IPS-20b (cell line): ENCODE measurements around the gene KRTAP10-2.

Source experiments
- H3K27ac ChIP-seq: one replicate; pipeline ENCODE4 v1.5.1; 2013; ENCODE audit warnings: low read length
- H3K27me3 ChIP-seq: 2 replicates; pipeline ENCODE4 v1.6.1; 2013; ENCODE audit warnings: mild to moderate bottlenecking, low read length, inconsistent platforms; ENCODE audit not compliant: insufficient read depth
- H3K36me3 ChIP-seq: 2 replicates; pipeline ENCODE4 v1.6.1; 2013; ENCODE audit warnings: low read depth, mild to moderate bottlenecking, inconsistent platforms, low read length, moderate library complexity; ENCODE audit not compliant: insufficient read depth
- H3K4me1 ChIP-seq: 2 replicates; pipeline ENCODE4 v1.6.1; 2013; ENCODE audit warnings: mild to moderate bottlenecking, control low read depth, inconsistent platforms, low read length, moderate library complexity; ENCODE audit not compliant: insufficient read depth
- H3K4me3 ChIP-seq: 2 replicates; pipeline ENCODE4 v1.5.1; 2013; ENCODE audit warnings: mild to moderate bottlenecking, low read length, inconsistent platforms
- H3K9ac ChIP-seq: 2 replicates; pipeline ENCODE4 v1.6.1; 2013; ENCODE audit warnings: low read depth, mild to moderate bottlenecking, inconsistent platforms, low read length, moderate library complexity
- H3K9me3 ChIP-seq: 2 replicates; pipeline ENCODE4 v1.6.1; 2013; ENCODE audit warnings: mild to moderate bottlenecking, low read depth, low read length, inconsistent platforms; ENCODE audit not compliant: insufficient read depth

Gene KRTAP10-2

DNA sequence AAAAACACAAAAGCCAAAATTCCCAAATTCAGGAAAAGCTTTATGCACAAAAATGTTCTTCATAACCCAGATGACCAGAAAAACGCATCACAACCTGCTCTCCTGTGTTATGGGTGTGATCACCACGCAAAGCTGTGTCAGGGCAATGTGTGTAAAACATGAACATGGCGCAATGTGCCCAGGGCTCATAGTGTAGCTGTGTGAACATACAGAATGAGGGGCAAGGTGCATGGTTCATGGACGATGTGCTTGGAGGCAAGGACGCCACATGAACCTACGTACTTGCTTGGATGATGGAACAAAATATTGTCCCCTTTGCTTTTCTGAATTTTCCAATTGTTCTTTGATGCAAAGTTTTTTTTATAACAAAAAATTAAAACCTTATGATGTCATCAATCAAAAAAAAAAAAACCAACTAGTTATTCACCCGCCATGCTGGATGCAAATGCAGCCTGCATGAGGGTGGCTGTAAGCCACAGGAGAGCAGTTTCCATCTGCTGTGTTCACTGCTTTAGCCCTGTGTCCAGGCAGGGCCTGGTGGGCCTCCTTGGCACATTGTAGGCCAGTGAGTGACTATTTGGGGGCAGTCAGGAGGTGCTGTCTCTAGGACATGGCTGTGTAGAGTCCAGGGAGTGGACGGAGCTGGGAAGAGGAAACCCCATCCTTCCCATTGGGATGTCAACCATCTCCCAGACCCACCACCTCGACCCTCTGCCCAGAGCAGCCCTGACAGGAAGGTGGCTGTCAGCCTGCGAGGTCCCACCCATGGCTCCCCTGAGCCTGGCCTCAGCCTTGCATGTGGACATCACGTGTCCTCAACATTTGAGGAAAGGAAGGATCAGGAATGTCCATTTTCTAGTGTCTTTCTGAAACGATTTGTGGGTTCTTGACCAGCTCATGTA lies 25.0 kb downstream of the KRTAP10-2 start:
- H3K4me3 ChIP-seq, result no peak overlapping the region
- no peak overlapping the region for H3K9ac ChIP-seq
- H3K27me3 ChIP-seq, result no peaks in the 10 kb centered on the region
- no peak overlapping the region for H3K27ac ChIP-seq
- peaks cover 6% of the 10 kb centered on the region; the same call in 1 of the 2 replicates for H3K9me3 ChIP-seq
- H3K36me3 ChIP-seq, result no peaks in the 10 kb centered on the region
- no peaks in the 10 kb centered on the region for H3K4me1 ChIP-seq

DNA sequence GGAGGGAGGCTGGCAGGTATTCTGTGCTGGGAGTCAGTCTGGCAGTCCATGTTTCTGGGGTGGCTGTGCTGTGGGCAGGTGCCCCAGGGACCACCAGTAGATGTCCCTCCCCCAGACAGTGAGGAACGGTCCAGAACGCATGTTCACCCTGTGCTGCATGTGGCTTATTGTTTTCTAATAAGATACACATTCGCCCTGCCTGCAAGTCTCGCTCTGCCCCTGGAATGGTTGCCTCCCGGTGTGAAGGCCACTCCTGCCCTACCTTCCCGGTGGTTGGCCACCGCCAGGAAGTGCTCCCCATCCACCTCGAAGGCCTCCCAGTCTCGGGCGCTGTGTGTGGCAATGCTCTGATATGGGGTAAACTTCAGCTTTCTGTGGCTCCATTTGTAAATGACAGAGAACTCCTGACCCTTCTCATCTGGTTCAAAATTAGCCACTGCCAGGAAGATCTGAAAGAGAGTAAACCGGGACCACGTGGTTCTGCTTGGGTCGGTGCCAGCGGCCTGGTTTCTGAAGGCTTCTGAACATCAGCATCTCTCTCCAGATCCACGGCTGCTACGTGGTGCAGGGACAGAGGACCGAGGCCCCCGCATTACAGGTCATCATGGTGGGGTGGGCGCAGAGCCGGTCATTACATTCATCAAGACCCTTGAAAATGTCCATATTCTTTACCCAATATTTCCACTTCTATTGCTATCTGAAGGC lies 25.8 kb downstream of the KRTAP10-2 start:
- H3K4me1 ChIP-seq, result no peaks in the 10 kb centered on the region
- no peaks in the 10 kb centered on the region for H3K27me3 ChIP-seq

DNA sequence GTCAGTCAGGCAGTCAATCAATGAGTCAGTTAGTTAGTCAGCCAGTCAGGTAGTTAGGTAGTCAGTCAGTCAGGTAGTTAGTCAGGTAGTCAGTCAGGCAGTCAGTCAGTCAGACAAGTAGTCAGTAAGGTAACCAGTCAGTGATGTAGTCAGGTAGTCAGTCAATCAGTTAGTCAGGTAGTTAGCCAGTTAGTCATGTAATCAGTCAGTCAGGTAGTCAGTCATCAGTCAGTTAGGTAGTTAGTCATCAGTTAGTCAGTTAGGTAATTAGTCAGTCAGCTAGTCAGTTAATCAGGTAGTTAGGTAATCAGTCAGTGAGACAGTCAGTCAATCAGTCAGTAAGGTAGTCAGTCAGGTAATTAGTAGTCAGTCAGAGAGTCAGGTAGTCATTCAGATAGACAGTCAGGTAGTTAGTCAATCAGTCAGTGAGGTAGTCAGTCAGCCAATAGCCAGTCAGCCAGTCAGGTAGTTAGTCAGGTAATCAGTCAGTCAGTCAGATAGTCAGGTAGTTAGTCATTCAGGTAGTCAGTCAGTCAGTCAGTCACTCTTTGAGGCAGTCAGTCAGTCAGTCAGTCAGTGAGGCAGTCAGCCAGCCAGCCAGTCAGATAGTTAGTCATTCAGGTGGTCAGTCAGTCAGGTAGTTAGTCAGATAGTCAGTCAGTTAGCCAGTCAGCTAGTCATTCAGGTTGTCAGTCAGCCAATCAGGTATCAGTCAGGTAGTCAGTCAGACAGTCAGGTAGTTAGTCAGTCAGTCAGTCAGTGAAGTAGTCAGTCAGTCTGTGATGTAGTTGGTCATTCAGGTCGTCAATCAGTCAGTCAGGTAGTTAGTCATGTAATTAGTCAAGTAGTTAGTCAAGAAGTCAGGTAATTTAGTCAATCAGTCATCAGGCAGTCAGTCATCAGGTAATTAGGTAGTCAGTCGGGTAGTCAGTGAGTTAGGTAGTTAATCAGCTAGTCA lies 26.6 kb downstream of the KRTAP10-2 start:
- H3K4me3 ChIP-seq, result no peak overlapping the region
- H3K4me1 ChIP-seq, result no peaks in the 10 kb centered on the region
- no peaks in the 10 kb centered on the region for H3K27me3 ChIP-seq

More for the DNA sequence above, 25.8 kb downstream of the KRTAP10-2 start:
- no peak overlapping the region for H3K4me3 ChIP-seq
- H3K27ac ChIP-seq, result no peak overlapping the region
- H3K36me3 ChIP-seq, result no peaks in the 10 kb centered on the region
- peaks cover 6% of the 10 kb centered on the region; the same call in 1 of the 2 replicates for H3K9me3 ChIP-seq
- no peak overlapping the region for H3K9ac ChIP-seq

DNA sequence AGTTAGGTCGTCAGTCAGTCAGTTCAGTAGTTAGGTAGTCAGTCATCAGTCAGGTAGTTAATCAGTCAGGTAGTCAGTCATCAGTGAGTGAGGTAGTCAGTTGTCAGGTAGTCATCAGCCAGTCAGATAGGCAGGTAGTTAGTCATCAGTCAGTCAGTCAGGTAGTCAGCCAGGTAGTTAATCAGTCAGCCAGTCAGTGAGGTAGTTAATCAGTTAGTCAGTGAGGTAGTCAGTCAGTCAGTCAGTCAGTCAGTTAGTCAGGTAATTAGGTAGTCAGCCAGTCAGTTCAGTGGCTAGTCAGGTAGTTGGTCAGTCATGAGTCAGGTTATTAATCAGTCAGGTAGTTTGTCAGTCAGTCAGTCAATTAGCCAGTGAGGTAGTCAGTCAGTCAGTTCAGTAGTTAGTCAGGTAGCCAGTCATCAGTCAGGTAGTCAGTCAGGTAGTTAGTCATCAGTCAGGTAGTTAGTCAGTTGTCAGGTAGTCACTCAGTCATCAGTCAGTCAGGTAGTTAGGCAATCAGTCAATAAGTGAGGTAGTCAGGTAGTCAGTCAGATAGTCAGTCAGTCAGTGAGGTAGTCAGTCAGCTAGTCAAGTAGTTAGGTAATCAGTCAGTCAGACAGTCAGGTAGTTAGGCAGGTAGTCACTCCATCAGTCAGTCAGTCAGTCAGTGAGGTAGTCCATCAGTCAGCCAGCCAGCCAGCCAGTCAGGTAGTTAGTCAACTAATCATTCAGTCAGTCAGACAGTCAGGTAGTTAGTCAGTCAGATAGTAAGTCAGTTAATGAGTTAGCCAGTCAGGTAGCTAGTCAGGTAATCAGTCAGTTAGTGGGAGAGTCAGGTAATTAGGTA lies 27.5 kb downstream of the KRTAP10-2 start:
- no peak overlapping the region for H3K27ac ChIP-seq
- H3K9me3 ChIP-seq, result peaks cover 6% of the 10 kb centered on the region; the same call in 1 of the 2 replicates
- no peaks in the 10 kb centered on the region for H3K36me3 ChIP-seq
- H3K4me3 ChIP-seq, result no peak overlapping the region
- H3K27me3 ChIP-seq, result no peaks in the 10 kb centered on the region
- H3K4me1 ChIP-seq, result no peaks in the 10 kb centered on the region
- H3K9ac ChIP-seq, result no peak overlapping the region

More for the DNA sequence above, 26.6 kb downstream of the KRTAP10-2 start:
- peaks cover 6% of the 10 kb centered on the region; the same call in 1 of the 2 replicates for H3K9me3 ChIP-seq
- H3K9ac ChIP-seq, result no peak overlapping the region
- H3K27ac ChIP-seq, result no peak overlapping the region
- no peaks in the 10 kb centered on the region for H3K36me3 ChIP-seq

DNA sequence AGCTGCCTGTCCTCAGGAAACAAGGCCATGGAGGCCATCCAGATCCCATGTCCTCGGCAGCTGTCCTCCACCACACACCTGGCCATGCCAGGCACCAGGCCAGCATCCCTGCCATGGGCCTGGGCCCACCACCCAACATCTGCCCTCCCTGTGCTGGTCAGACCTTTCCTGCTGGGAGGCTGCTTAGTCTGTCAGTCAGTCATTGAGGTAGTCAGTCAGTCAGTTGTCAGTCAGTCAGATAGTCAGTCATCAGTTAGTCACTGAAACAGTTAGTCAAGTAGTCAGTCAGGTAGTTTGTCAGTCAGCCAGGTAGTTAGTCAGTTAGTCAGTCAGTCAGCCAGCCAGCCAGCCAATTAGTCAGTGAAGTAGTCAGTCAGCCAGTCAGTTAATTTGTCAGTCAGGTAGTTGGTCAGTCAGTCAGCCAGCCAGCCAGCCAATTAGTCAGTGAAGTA lies 28.5 kb downstream of the KRTAP10-2 start:
- H3K9me3 ChIP-seq, result peaks cover 6% of the 10 kb centered on the region; the same call in 1 of the 2 replicates
- no peaks in the 10 kb centered on the region for H3K36me3 ChIP-seq
- no peak overlapping the region for H3K4me3 ChIP-seq
- no peaks in the 10 kb centered on the region for H3K27me3 ChIP-seq
- no peaks in the 10 kb centered on the region for H3K4me1 ChIP-seq
- no peak overlapping the region for H3K9ac ChIP-seq
- no peak overlapping the region for H3K27ac ChIP-seq

DNA sequence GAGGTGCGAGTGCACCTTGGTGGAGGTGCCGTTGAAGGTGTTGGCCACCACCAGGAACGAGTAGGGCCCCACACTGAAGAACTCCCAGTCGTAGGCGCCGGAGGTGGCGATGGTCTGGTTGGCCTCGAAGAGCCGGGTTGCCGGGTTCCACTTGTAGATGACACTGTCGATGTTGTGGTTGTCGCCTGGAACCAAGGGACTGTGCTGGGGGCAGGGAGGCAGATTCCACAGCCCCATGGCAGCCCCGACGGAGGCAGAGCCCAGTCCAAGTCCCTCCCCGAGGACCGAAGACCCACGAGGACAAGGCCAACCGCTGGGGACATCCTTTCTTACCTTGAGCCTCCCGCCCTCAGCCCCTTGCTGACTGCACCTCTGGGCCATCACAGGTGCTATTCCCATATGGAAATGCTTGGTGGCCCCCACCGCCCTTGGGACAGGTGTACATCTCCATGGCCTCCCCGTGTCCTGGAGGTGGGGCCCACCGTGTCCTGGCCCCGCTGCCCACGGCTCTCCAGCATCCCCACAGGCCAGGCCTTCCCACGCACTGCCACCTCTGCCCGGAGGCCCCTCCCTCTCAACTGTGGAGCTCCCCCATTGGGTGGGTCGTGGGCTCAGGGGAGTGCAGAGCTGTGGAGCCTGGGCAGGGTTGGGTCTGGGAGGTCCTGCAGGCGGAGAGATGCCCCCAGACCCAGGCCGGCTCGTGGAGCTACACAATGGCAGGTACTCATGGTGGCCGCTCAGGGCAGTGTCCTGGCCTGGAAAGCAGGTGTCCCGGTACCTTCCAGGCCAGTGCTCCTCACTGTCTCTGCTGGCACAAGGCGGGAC lies 29.2 kb downstream of the KRTAP10-2 start:
- Histone ChIP-seq H3K36me3 (no peaks in the 10 kb centered on the region), H3K4me3 (no peak overlapping the region), H3K9ac (no peak overlapping the region), H3K4me1 (no peaks in the 10 kb centered on the region), H3K27me3 (no peaks in the 10 kb centered on the region), H3K27ac (no peak overlapping the region), H3K9me3 (peaks cover 6% of the 10 kb centered on the region; the same call in 1 of the 2 replicates)

DNA sequence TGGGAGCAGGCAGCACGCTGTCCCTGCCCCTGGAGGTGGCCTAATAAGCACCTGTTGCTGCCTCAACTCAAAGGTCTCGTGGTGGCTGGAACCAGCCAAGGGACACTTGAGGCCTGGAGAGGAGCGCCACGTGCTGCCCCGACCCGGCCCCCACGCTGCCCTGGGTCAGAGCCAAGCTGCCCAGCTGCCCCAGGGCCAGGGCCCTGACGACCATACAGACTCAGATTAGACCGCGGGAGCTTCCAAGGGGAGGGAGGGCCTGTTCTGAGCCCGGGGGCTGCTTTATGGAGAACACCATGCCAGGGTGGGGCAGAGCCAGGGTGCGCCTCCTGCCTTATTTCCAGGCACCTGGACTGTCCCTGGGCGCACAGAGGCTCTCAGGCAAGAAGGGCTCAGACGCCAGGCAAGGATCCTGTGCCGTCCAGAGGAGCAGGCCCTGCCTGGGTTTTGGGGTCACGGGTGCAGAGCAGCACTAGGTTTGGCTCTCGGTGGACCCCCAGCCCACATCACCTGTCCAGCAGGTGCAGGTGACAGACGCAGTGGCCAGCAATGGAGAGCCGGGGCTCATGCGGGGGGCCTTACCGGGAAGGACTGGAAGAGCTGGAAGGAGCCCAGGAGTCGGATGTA lies 29.9 kb downstream of the KRTAP10-2 start:
- H3K27me3 ChIP-seq, result no peaks in the 10 kb centered on the region
- no peaks in the 10 kb centered on the region for H3K36me3 ChIP-seq
- no peak overlapping the region for H3K9ac ChIP-seq
- H3K27ac ChIP-seq, result no peak overlapping the region
- H3K9me3 ChIP-seq, result peaks cover 6% of the 10 kb centered on the region; the same call in 1 of the 2 replicates
- no peaks in the 10 kb centered on the region for H3K4me1 ChIP-seq
- no peak overlapping the region for H3K4me3 ChIP-seq

DNA sequence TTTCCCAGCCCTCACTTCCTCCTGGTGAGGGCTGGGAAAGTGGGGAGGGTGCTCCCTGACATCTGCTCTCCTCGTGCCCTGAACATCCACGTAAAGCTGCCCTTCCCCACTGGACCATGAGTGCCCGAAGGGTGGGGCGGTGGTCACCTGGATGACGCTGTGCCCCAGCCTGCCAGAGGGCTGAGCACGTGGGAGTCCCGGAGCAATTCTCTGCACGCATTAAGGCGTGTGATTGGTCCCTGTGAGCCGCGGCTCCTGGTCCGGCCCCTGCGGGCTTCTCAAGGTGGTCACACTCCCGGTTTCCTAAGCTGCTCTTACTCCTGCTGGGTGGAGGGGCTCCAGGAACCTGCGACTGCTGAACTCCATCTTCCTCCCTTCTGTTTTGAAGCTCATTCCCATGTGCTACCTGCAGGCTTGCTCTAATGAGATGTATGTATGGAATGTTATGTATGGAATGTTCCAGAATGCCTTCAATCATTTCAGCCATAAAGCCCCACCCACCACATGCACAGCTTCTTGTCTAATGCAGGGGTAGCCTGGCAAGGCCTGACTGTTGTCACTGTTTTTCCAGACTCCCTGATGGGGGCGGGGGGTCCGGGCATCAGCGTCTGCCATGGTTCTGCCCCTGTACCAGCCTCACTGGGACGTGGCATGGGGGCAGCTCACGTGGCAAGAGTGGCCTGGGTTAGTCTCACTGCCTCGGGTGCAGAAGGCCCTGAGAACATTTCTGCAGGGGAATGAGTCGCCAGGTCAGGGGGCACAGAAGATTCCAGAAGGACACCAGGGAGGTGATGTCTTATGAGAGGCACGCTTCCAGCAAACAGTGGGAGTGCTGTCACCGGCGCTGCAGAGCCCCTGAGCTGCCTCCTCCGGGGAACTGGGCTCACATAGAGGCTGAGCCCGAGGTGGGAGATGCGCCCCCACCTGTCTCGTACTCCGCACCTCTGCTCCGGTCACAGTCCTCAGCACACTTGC lies 30.7 kb downstream of the KRTAP10-2 start:
- H3K9me3 ChIP-seq, result peaks cover 6% of the 10 kb centered on the region; the same call in 1 of the 2 replicates
- no peak overlapping the region for H3K27ac ChIP-seq

More for the DNA sequence above, 30.7 kb downstream of the KRTAP10-2 start:
- Histone ChIP-seq H3K4me1 (no peaks in the 10 kb centered on the region), H3K4me3 (no peak overlapping the region), H3K36me3 (no peaks in the 10 kb centered on the region), H3K9ac (no peak overlapping the region), H3K27me3 (no peaks in the 10 kb centered on the region)
